HG03045 (cell line): Measurements from ENCODE around the gene TCF12.
"Not testable (repeated sequence)": the region's sequence is repeated elsewhere in the genome, so short reads cannot be mapped to it uniquely, and the experiment has no call there.

Experiments used
- ATAC-seq: cut with Tn5 transposase; IDR thresholded peaks from one replicate; pipeline ENCODE4 v1.9.1; 2021; ENCODE audit warnings: mild to moderate bottlenecking, moderate library complexity; ENCODE audit not compliant: unreplicated experiment

TCF12 gene

GRCh38 chr15:56973463-56973862 lies 55.0 kb downstream of the TCF12 start:
- ATAC-seq: no peak

DNA sequence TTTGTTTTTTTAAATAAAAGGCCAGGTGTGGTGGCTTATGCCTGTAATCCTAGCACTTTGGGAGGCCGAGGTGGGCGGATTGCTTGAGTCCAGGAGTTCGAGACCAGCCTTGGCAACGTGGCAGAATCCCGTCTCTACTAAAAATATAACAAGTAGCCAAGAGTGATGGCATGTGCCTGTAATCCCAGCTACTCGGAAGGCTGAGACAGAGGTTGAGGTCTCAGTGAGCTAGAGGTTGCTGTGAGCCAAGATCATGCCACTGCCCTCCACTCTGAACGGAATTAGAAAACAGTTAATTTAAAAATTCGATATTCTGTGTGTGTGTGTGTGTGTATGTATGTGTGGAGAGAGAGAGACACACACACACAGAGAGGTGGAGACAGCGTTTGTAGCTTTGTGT lies 58.8 kb downstream of the TCF12 start:
- ATAC-seq: no peak

GRCh38 chr15:56978898-56979662 lies 60.6 kb downstream of the TCF12 start:
- no peak for ATAC-seq

- ATAC-seq: no peak
These were observed 62.0 kb downstream of the TCF12 start for GRCh38 chr15:56980473-56980872.

DNA sequence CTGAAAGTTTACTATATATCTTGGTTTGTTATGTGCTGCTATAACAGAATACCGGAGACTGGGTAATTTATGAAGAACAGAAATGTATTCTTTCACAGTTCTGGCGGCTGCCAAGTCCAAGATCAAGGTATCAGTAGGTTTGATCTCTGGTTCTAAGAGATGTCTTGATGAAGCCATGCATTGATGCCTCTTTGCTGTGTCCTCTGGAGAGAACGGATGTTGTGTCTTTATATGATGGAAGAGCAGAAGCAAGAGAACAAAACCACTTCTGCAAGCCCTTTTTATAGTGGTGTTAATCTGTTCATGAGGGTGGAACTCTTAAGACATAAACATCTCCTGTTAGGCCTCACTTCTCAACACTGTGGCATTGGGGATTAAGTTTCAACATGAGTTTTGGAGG lies 62.7 kb downstream of the TCF12 start:
- ATAC-seq: no peak

- ATAC-seq: no peak
These were observed 64.5 kb downstream of the TCF12 start for GRCh38 chr15:56982987-56983386.

- no peak for ATAC-seq
These were observed 66.4 kb downstream of the TCF12 start for GRCh38 chr15:56984681-56985481.

DNA sequence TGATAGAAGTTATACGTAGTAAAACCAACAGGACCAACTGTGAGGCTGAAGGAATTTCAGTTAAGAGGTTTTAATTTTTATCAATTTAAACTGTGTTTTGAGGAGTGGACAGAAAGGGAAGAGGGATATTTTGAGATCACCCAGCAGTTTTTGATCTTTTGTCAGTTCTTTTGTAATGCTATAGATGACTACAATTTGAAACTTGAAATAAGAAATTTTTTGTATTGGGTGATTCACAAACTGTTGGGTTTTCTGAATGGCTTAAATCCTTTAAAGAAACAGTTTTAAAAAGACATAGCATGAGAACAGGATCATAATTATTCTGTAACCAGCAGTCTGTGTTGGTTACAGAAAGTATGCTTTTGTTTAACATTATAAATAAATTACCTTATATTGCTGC lies 67.4 kb downstream of the TCF12 start:
- ATAC-seq: no peak

- ATAC-seq: no peak
These were observed 68.8 kb downstream of the TCF12 start for GRCh38 chr15:56987286-56987685.

DNA sequence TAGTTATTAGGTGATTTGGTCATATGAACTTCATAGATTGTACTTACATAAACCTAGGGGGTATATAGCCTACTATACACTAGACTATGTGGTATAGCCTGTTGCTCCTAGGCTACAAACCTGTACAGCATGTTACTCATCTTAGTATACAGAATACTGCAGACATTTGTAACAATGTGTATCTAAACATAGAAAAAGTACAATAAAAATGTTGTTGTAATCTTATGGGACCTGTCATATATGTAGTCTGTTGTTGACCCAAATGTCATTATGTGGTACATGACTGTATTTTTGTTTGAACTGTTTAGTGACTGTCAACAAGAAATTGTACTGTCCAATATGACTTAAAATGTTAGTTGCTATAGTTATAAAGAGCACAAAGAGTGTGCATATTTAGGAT lies 69.8 kb downstream of the TCF12 start:
- no peak for ATAC-seq

DNA sequence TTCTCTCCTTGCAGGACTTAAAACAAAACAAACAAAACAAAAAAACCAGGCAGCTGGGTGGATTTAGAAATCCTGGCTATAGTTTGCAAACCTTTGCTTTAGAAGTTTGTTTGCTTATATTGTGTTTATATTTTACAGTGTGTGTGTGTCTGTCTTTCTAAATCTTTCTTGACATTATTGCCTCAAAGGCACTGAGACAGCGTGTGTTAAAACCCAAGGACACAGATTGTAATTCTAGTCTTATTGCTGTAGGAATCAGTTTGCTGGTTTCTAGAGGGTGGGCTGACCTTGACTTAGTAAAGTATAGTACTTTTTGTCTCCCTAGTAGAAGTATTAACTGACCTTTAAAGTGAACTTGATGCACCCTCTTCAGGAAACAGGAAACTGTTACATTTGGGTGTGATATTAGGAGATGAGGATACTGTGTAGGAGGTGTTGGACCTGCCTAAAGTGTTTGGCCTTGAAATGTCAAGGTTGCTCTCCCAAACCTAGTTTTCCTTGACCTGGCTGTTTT lies 71.0 kb downstream of the TCF12 start:
- no peak for ATAC-seq

DNA sequence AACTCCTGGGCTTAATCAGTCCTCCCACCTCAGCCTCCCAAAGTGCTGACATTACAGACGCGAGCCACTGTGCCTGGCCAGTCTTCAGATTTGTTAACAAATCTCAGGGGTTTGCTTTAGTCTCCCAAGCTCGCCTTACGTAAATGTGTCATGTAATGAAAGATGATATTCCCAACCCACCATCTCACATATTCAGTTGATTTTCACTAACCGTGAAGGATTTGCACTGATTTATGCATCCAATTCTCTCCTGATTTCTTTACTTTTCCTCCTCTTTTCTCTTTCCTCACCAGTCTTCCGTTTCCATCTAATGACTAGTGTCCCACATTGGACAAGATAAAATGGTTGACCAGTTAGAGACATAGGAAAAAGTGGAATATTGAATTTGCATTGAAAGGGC lies 72.6 kb downstream of the TCF12 start:
- ATAC-seq: no peak

DNA sequence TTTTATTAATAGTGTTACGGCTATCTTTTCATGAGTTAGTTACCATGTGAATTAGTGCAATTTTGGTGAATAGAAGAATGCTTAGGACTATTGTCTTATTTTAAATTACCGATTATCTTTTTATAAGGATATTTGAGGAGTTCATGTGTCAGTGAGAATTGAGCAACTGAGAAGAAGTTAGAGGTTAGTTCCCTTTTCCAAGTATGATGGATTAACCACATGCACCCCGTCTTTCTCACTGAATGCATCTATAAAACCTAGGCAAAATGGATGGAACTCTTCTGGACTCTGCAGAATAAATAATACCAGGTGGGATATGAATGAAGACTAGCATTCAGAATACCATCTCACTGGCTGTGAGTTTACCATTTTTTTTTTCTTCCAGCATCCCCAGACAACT lies 74.3 kb downstream of the TCF12 start:
- ATAC-seq: no peak

- ATAC-seq: no peak
These were observed 75.8 kb downstream of the TCF12 start for GRCh38 chr15:56994280-56994679.

DNA sequence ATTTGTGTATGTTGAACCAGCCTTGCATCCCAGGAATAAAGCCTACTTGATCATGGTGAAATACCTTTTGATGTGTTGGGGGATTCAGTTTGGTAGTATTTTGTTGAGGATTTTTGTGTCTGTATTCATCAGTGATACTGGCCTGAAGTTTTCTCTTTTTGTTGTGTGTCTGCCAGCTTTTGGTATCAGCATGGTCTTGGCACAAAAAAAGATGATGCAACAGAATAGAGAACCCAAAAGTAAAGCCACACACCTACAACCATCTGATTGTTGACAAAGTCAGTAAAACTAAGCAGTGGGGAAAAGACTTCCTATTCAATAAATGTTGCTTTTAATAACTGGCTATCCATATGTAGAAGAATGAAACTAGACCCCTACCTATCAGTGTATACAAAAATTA lies 77.6 kb downstream of the TCF12 start:
- ATAC-seq: no peak

GRCh38 chr15:56996746-56997470 lies 78.5 kb downstream of the TCF12 start:
- ATAC-seq: no peak

GRCh38 chr15:57003418-57003817 lies 85.0 kb downstream of the TCF12 start:
- ATAC-seq: no peak

- ATAC-seq: no peak
These were observed 86.8 kb downstream of the TCF12 start for GRCh38 chr15:57005244-57005643.

- ATAC-seq: not testable (repeated sequence)
These were observed 89.4 kb downstream of the TCF12 start for GRCh38 chr15:57007797-57008196.

- ATAC-seq: no peak
These were observed 92.3 kb downstream of the TCF12 start for GRCh38 chr15:57010724-57011123.

DNA sequence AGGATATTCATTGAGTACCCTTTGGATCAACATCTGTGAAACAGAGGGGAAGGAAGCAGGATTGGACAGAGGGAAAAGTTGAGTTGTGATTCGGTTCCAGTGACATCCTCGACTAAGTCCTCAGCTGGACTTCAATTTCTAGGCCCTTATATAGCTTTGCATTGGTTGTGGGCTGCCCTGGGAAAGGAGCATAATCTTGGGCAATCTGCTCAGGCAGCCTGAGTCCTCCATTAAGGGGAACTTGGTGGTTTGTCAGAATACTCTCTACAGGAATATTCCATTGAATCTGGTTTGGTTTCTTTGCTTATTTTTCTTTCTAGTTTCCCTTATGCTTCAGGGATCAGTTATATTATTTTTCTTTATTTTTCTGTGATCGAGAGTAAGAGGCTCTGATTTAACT lies 94.1 kb downstream of the TCF12 start:
- ATAC-seq: no peak
